Activated CD8-positive, alpha-beta memory T cell treated with anti-CD3 and anti-CD28 coated beads, Interleukin-2, amount 50 U/mL, for 1 hour (primary cell): ENCODE data around the gene SLC18A3.

ENCODE experiments used
- DNase-seq: peaks from one replicate; pipeline ENCODE4 v3.0.0-alpha.2; 2020; ENCODE audit errors: extremely low read depth

Gene SLC18A3

GRCh38 chr10:49627038-49627437, 16.9 kb downstream of the SLC18A3 start:
- no peak for DNase-seq

DNA sequence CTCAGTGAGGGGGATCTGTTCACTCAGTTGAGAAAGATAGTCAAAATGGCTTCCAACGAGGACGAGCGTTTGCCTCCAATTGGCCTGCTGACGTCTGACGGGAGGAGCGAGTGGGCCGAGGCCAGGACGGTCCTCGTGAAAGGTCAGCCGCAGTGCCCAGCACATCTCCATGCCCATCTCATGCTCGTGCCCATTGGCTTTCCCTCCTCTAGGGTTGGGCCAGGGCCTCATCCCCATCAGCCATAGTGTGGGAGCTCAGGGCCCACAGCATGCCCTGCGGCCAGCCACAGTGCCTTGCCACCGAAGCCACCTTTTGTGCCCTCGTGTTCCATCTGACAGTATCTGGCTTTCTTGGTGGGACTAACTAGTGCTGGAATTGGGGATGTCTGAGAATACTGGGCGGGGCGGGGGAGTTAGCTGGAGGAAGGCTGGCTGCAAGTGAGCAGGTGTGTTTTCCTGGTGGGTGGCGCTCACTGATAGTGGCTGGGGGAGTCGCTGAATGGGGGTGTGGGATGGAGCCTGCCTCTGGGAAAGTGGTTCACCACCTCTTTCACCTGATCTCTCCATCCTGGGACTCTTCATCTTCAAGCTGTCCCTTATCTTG, 17.6 kb downstream of the SLC18A3 start:
- DNase-seq: no peak

GRCh38 chr10:49628599-49628998, 18.5 kb downstream of the SLC18A3 start:
- DNase-seq: no peak

DNA sequence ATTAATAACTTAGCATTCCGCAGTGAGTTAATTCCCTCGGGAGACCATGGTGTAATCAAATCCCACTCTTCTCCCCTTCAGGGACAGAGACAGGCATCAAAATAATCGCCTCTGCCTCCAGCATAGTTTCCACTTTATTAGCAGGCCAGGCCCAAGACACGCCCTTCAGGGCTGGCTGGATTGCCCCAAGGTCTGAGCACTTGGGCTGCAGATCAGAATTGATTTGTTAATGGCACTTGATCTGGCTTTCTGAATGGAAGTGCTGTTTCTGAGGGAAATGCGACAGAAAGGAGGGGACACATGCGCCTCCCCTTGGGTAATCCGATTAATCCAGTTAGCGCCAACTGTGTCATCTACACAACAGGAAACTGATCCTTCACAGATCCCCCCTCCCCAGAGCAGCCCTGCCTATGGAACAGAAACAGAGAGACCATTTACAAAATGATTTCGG, 19.3 kb downstream of the SLC18A3 start:
- DNase-seq: no peak

- DNase-seq: no peak
Measured at GRCh38 chr10:49631975-49632374, 21.9 kb downstream of the SLC18A3 start.

- no peak for DNase-seq
Measured at GRCh38 chr10:49632406-49633317, 22.6 kb downstream of the SLC18A3 start.

DNA sequence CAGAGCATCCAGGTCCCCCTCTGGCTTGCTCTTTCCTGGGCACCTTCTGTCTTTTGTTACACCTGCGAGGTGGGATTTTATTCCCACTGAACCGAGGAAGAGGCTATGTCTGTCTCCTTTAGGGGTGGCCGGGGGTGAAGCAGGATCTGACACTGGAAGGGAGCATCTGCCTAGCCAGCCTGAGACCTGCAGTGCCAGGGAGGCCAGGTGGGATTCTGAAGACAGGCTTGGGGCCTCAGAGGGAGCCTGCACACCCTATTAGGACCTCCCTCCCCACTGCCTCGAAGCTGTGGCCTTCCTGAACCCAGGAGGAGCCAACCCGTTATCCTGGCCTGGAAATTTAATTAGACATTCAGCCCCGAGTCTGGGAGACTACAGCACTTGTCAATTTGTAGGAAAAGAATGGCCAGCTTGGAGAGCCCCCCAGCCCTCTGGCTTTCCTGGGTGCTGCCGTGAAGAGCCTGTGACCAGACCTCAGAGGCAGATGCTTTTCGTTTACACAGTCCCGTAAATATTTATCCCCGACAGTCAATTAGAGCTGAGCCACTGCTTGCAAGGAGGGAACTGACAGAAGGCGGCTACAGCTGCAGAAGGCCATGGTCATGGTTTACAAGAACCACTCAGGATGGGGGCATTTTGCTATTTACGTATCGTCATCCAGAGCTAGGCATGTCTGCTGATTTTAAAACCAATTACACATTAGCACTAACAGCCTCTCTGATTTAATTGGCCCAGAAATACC, 23.4 kb downstream of the SLC18A3 start:
- no peak for DNase-seq

DNA sequence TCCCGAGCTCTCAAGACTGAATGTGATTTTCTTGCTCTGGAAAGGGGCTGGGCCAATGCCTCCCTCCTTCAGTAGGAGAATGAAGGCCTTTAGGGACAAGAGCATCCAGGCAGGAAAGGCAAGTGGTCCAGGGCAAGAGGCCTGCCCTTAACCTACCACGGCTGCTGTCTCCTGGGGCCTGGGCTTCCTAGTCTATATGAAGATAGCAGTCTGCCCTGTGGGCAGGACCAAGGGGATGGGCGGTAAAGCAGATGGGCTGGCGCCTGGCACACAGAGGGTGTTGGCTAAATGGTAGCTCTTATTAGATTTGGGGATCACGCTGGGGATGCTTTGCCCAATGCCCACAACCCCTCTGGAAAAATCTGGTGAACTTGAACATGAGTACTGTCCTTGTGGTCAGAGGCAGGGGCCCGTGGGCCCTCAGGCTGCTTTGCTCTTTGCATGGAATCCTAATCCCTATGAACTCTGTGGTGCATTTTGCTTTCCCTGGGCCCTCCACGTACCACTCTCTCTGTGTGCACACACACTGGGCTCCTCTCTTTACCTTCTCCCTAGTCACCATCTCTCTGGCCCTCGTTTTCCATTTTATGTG, 24.1 kb downstream of the SLC18A3 start:
- no peak for DNase-seq

GRCh38 chr10:49642311-49642710, 32.2 kb downstream of the SLC18A3 start:
- DNase-seq: no peak

- DNase-seq: no peak
Measured at GRCh38 chr10:49643241-49644034, 33.3 kb downstream of the SLC18A3 start.

- no peak for DNase-seq
Measured at GRCh38 chr10:49644035-49644646, 34.0 kb downstream of the SLC18A3 start.

GRCh38 chr10:49645417-49645816, 35.3 kb downstream of the SLC18A3 start:
- no peak for DNase-seq

DNA sequence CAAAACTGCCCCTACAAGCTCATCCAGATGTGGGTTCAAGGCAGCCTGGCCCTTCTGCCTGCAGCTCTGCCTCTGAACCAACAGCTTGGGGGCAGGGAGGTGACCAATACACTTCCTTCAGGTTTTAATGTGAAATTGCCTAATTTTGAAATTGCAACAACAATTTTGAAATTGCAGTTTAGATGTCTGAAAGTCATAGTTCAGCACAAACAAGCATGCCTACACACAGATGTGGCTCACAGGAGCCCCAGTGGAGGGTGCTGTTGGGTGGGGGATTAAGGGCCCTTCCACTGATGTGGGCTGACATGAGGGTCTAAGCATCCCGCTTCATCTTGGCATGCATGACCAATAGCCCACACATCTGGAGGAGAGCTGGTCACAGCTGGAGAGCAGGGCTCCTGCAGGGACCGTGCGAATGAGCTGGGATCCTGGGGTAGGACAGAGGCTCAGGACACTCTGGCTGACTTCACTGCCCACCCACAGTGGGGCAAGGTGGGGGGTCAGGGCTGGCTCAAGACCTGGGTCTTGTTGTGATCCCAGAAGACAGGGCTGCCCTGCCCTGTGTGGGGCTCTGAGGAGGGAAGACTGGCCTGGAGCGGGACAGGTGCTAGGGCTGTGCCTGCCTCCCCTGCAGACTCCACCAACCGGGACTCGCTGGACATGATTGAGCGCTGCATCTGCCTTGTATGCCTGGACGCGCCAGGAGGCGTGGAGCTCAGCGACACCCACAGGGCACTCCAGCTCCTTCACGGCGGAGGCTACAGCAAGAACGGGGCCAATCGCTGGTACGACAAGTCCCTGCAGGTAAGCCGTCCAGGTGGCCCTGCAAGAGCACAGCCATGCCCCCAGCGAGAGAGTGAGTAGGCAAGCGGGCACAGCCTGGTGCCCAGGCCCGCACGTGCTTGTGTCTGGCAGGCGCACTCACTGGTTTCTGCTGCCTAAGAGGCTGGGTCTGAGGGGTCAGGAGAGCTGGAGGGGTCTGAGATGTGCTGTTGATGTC, 36.1 kb downstream of the SLC18A3 start:
- DNase-seq: no peak

- no peak for DNase-seq
Measured at GRCh38 chr10:49647554-49647953, 37.4 kb downstream of the SLC18A3 start.

DNA sequence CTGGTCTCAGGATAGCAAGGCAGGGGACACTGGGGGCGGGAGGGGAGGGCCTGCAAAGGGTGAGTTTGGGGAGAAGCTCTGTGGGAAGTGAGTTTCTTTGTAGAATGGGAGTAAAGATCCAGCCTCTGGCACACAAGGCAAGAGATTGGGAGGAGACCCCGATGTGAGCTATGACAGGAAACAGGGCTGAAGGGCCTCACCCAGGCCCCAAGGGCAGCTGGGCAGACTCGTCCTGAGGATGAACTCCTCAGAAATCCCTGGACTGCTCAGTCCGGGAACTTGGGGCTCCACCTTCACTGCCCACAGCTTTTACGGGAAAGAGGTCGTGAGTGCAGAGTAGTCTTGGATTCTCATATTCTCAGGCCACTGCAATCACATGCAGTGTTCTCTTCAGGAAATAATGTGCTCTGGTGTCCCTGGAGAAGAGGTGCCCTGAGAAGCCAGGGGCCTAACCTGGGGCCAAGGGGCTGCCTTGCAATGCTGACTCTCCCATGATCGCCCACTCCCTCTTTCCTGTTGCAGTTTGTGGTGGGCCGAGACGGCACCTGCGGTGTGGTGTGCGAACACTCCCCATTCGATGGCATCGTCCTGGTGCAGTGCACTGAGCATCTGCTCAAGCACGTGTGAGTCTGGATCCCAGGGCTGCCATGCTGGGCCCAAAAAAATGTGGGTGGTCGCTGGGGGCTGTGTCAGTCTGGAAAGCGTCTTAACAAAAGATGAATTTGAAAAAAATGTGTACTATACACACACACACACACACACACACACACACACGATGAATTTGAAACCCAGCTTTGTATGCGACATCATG, 38.1 kb downstream of the SLC18A3 start:
- DNase-seq: no peak

DNA sequence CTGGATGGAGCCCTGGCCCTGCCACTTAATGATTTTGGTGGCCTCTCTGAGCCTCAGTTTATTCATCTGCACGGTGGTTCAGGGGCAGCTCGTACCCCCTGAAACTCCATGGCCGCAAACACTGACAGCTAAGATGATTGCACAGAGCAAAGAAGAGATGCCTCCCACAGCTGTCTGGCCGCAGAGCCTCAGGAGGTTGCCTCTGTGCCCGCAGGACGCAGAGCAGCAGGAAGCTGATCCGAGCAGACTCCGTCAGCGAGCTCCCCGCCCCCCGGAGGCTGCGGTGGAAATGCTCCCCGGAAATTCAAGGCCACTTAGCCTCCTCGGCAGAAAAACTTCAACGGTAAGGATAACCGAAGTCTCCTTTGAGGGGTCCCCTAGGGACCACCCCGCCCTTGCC, 39.2 kb downstream of the SLC18A3 start:
- DNase-seq: no peak

GRCh38 chr10:49649936-49650723, 40.0 kb downstream of the SLC18A3 start:
- no peak for DNase-seq

DNA sequence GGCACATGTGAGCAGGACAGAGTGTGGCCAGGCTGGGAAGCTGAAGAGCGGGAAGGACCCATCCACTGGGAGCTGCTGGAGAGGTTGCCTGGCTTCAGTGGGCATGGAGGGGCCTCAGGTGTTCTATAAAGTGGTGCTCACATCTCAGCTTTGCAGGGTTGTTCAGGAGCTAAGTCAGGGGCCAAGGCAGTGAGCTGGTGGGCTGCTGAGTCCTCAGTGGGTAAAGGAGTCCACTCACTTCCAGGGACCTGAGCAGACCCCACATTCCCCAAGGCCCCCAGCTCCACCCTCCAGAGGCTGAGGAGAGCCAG, 40.6 kb downstream of the SLC18A3 start:
- no peak for DNase-seq
